ENCODE results near the gene SHROOM4. TPM values are rescaled to one million over a fixed set of nuclear protein-coding genes. Genes with fewer than 3 reads are reported as not detected.
A peak's percentile ranks its signal among the peaks of the same experiment; 100 is the strongest.

SHROOM4 gene
- total and polyA plus RNA-seq, 2 of the 13 experiments (the other 11 are each of a cell fraction or from before 2014, with no cell fraction given): 0.08 to 0.18 TPM

- TF ChIP-seq U2AF2 (IDR thresholded peaks at IDR 0.05; ENCODE audit: low read depth, low read length) (no peak), ZFP37 (CRISPR knock-in tag; IDR thresholded peaks at IDR 0.05; ENCODE audit: borderline replicate concordance) (no peak)
Observed at GRCh38 chrX:50586407-50586806, 227.6 kb downstream of the SHROOM4 start (continued).

- Histone ChIP-seq H3K36me3 (replicated peaks in 1 of 2; ENCODE audit: control insufficient read depth in 1 of 2, insufficient read depth in 2 of 2, low read length in 2 of 2) (no peaks in the 10 kb centered on the region), H3K4me3 (replicated peaks in 1 of 3; ENCODE audit: insufficient read depth in 1 of 3, low read depth in 2 of 3, low read length in 3 of 3) (no peak overlapping the region), H3K9ac (ENCODE audit: insufficient read depth, low read depth, low read length) (no peak overlapping the region), H3K27ac (ENCODE audit: extremely low read length, insufficient read depth, low read length) (no peak overlapping the region), H2AFZ (ENCODE audit: low read length) (no peak overlapping the region), H3K4me1 (ENCODE audit: insufficient read depth, low read length) (no peaks in the 10 kb centered on the region), H3K4me2 (ENCODE audit: low read depth, low read length) (no peak overlapping the region), H3K27me3 (ENCODE audit: control insufficient read depth in 1 of 2, insufficient read depth in 2 of 2, low read length in 2 of 2) (no peaks in the 10 kb centered on the region), H3K9me3 (ENCODE audit: low read length) (no peaks in the 10 kb centered on the region), H3K79me2 (ENCODE audit: insufficient read depth, low read length) (no peaks in the 10 kb centered on the region), H4K20me1 (ENCODE audit: insufficient read depth, low read length) (no peaks in the 10 kb centered on the region)
- ChIA-PET POLR2A (no interaction called here), CTCF (ENCODE audit: low intra/inter-chr PET ratio, low total read pairs) (no interaction called here)
- TF ChIP-seq SETDB1 (CRISPR knock-in tag; IDR thresholded peaks at IDR 0.05; ENCODE audit: borderline replicate concordance) (no peak), ETV5 (CRISPR knock-in tag; IDR thresholded peaks at IDR 0.05; ENCODE audit: borderline replicate concordance) (no peak)
- no peak for DNase-seq (ENCODE audit: low spot score)
- no peak for ATAC-seq
- intact Hi-C loops (cut with micrococcal nuclease; ENCODE audit: unreplicated experiment) (loop anchor here (10.0 kb wide), 3 partner anchors 177 to 477 kb away; no protein-coding TSS in a partner anchor), in situ Hi-C loops (cut with HindIII; ENCODE audit: extremely low pct_ligation_motif_present, low pct_unique_long_range_greater_than_20kb) (loop anchor here (25.0 kb wide), 2 partner anchors 469 to 669 kb away; partner anchors contain the start of gene CLCN5)
- no TSS peak for BruUV-seq (replicated peaks)
- WGBS (ENCODE audit: low lambda C conversion rate): no CpG with 5 or more reads among the region's 1 CpG
- no peak for FAIRE-seq
Observed at GRCh38 chrX:50581405-50581804, 232.6 kb downstream of the SHROOM4 start.

- no peaks in the 10 kb centered on the region for H3K79me2 ChIP-seq (ENCODE audit: insufficient read depth, low read length)
- H3K27me3 ChIP-seq (ENCODE audit: control insufficient read depth in 1 of 2, insufficient read depth in 2 of 2, low read length in 2 of 2): no peaks in the 10 kb centered on the region
- POLR2A ChIA-PET: no interaction called here
- H3K4me1 ChIP-seq (ENCODE audit: insufficient read depth, low read length): no peaks in the 10 kb centered on the region
- no peak overlapping the region for H2AFZ ChIP-seq (ENCODE audit: low read length)
- no peaks in the 10 kb centered on the region for H3K9me3 ChIP-seq (ENCODE audit: low read length)
- no peak overlapping the region for H3K4me3 ChIP-seq (replicated peaks in 1 of 3; ENCODE audit: insufficient read depth in 1 of 3, low read depth in 2 of 3, low read length in 3 of 3)
- intact Hi-C loops (cut with micrococcal nuclease; ENCODE audit: unreplicated experiment): loop anchor here (10.0 kb wide), 3 partner anchors 175 to 475 kb away; no protein-coding TSS in a partner anchor
- H3K27ac ChIP-seq (ENCODE audit: extremely low read length, insufficient read depth, low read length): no peak overlapping the region
- in situ Hi-C loops (cut with HindIII; ENCODE audit: extremely low pct_ligation_motif_present, low pct_unique_long_range_greater_than_20kb): loop anchor here (25.0 kb wide), 2 partner anchors 468 to 668 kb away; partner anchors contain the start of gene CLCN5
- ATAC-seq: peak; percentile 81
- no peak overlapping the region for H3K4me2 ChIP-seq (ENCODE audit: low read depth, low read length)
- H3K9ac ChIP-seq (ENCODE audit: insufficient read depth, low read depth, low read length): no peak overlapping the region
- no peaks in the 10 kb centered on the region for H3K36me3 ChIP-seq (replicated peaks in 1 of 2; ENCODE audit: control insufficient read depth in 1 of 2, insufficient read depth in 2 of 2, low read length in 2 of 2)
- peak; percentile 68 for DNase-seq (ENCODE audit: low spot score)
- H4K20me1 ChIP-seq (ENCODE audit: insufficient read depth, low read length): no peaks in the 10 kb centered on the region
- WGBS (ENCODE audit: low lambda C conversion rate): 6% methylated on average over 2 of the region's 2 CpGs
- CTCF ChIA-PET (ENCODE audit: low intra/inter-chr PET ratio, low total read pairs): interaction anchor here (1.1 to 1.3 kb wide), 2 partner anchors 368 to 373 kb away, joined by 4 read pairs; no protein-coding TSS in a partner anchor
- FAIRE-seq: peak; percentile 52
- BruUV-seq (replicated peaks): no TSS peak
- TF ChIP-seq ZGPAT (CRISPR knock-in tag; IDR thresholded peaks at IDR 0.05) (no peak), HNRNPUL1 (IDR thresholded peaks at IDR 0.05; ENCODE audit: low read depth, low read length) (no peak), ZNF207 (IDR thresholded peaks at IDR 0.05; ENCODE audit: borderline replicate concordance) (no peak), RAD21 (CRISPR knock-in tag; IDR thresholded peaks at IDR 0.05) (peak; percentile 29; the same call in 1 of the 2 replicates), ZBTB37 (CRISPR knock-in tag; IDR thresholded peaks at IDR 0.05) (no peak), SRF (IDR thresholded peaks at IDR 0.05; ENCODE audit: low read depth, low read length) (no peak), E2F2 (CRISPR knock-in tag; IDR thresholded peaks at IDR 0.05; ENCODE audit: borderline replicate concordance) (no peak)
Observed at GRCh38 chrX:50579955-50580354, 234.0 kb downstream of the SHROOM4 start.

Measured in HepG2 (cell line).